Testis (tissue), 2 donors: ENCODE data around the gene SND1.

Experiments
- CTCF ChIP-seq, 3 experiments: fragments of 450-650 bp in 2 of 3; fragments of 200-600 bp in 1 of 3; sonication (generic) in 1 of 3; IDR thresholded peaks; one replicate each; pipeline ENCODE4 v1.5.1; 2016 to 2019; ENCODE audit warnings: antibody characterized with exemption in 3 of 3, mild to moderate bottlenecking in 2 of 3, moderate library complexity in 1 of 3
- POLR2A ChIP-seq: fragments of 450-650 bp; IDR thresholded peaks from one replicate; pipeline ENCODE4 v1.6.1; 2017; ENCODE audit warnings: antibody characterized with exemption, mild to moderate bottlenecking, moderate library complexity

GRCh38 chr7:127946111-127946510 lies 294.1 kb downstream of the SND1 start:
- TF ChIP-seq CTCF (IDR thresholded peaks at IDR 0.05) (no peak), POLR2A (no peak)
